H1 (cell line): ENCODE results near the gene RTEL1.

Experiments
- ATF3 ChIP-seq: IDR thresholded peaks from 2 replicates; pipeline ENCODE4 v1.6.1; 2011; ENCODE audit warnings: low read depth, mild to moderate bottlenecking, low read length; ENCODE audit not compliant: insufficient read depth
- CEBPB ChIP-seq: IDR thresholded peaks from 2 replicates; pipeline ENCODE4 v1.6.1; 2012; ENCODE audit warnings: low read depth, low read length
- CTBP2 ChIP-seq: IDR thresholded peaks from 2 replicates; pipeline ENCODE4 v1.7.0; 2011; ENCODE audit warnings: borderline replicate concordance, mild to moderate bottlenecking, moderate library complexity, mixed read lengths, low read length; ENCODE audit not compliant: insufficient read depth, insufficient read length
- CTCF ChIP-seq, 3 experiments: IDR thresholded peaks; 1 replicate in 2 of 3; 2 replicates in 1 of 3; pipeline versions ENCODE4 v1.5.1 to v1.6.1; 2011; ENCODE audit warnings: low read length in 3 of 3, mild to moderate bottlenecking in 3 of 3, inconsistent platforms in 2 of 3, low read depth in 1 of 3, moderate library complexity in 1 of 3; ENCODE audit not compliant: insufficient read depth in 1 of 3; ENCODE audit errors: control extremely low read depth in 1 of 3
- E2F6 ChIP-seq: IDR thresholded peaks from 2 replicates; pipeline ENCODE4 v1.6.1; 2012; ENCODE audit warnings: inconsistent platforms
- EGR1 ChIP-seq: IDR thresholded peaks from 2 replicates; pipeline ENCODE4 v1.6.1; 2011; ENCODE audit warnings: low read depth, low read length, borderline replicate concordance
- EP300 ChIP-seq, 2 experiments: IDR thresholded peaks; 1 replicate in 1 of 2; 2 replicates in 1 of 2; pipeline ENCODE4 v1.6.1; 2011 to 2012; ENCODE audit warnings: low read depth in 2 of 2, low read length in 2 of 2, mild to moderate bottlenecking in 2 of 2, borderline replicate concordance in 1 of 2, inconsistent platforms in 1 of 2, moderate library complexity in 1 of 2
- EZH2 ChIP-seq: fragments of 200-600 bp; sonication (generic); IDR thresholded peaks from 2 replicates; pipeline ENCODE4 v1.7.1; 2012; ENCODE audit warnings: low read depth, mild to moderate bottlenecking, moderate library complexity, low read length, inconsistent platforms; ENCODE audit not compliant: severe bottlenecking
- KDM4A ChIP-seq: IDR thresholded peaks from one replicate; pipeline ENCODE4 v1.7.1; 2012; ENCODE audit warnings: low read depth, mild to moderate bottlenecking, moderate library complexity, low read length, inconsistent platforms; ENCODE audit not compliant: severe bottlenecking
- POLR2A ChIP-seq, 2 experiments: IDR thresholded peaks; 1 replicate in 1 of 2; 2 replicates in 1 of 2; pipeline ENCODE4 v1.6.1; 2011; ENCODE audit warnings: low read depth in 2 of 2, low read length in 2 of 2, mild to moderate bottlenecking in 2 of 2; ENCODE audit errors: control extremely low read depth in 1 of 2
- RFX5 ChIP-seq: IDR thresholded peaks from 2 replicates; pipeline ENCODE4 v1.6.1; 2011; ENCODE audit warnings: low read depth, low read length, improper control_type of control experiment, borderline replicate concordance
- TAF1 ChIP-seq: IDR thresholded peaks from 2 replicates; pipeline ENCODE4 v1.6.1; 2011; ENCODE audit warnings: mild to moderate bottlenecking, low read depth, low read length
- TEAD4 ChIP-seq: IDR thresholded peaks from 2 replicates; pipeline ENCODE4 v1.6.1; 2012; ENCODE audit warnings: low read depth, low read length, inconsistent platforms, mixed read lengths
- USF2 ChIP-seq: IDR thresholded peaks from 2 replicates; pipeline ENCODE4 v1.6.1; 2011; ENCODE audit warnings: low read length, improper control_type of control experiment

GRCh38 chr20:63734111-63734945, 76.2 kb downstream of the RTEL1 start:
- TF ChIP-seq RFX5 (no peak), CTCF (IDR thresholded peaks at IDR 0.05; ENCODE audit: control extremely low read depth in 1 of 3, insufficient read depth in 1 of 3, low read depth in 1 of 3, low read length in 3 of 3) (no peak), KDM4A (no peak), EGR1 (no peak), CTBP2 (no peak), POLR2A (IDR thresholded peaks at IDR 0.05; ENCODE audit: control extremely low read depth in 1 of 2, low read depth in 2 of 2, low read length in 2 of 2) (no peak), EZH2 (no peak), EP300 (IDR thresholded peaks at IDR 0.05; ENCODE audit: borderline replicate concordance in 1 of 2, low read depth in 2 of 2, low read length in 2 of 2) (no peak), ATF3 (no peak), TEAD4 (no peak), E2F6 (no peak), USF2 (no peak), CEBPB (no peak), TAF1 (no peak)
